HG03064 (cell line): ENCODE results near the gene THAP4.
A peak's percentile ranks its signal among the peaks of the same experiment; 100 is the strongest.

Experiments
- ATAC-seq: cut with Tn5 transposase; IDR thresholded peaks from one replicate; pipeline ENCODE4 v1.9.1; 2021; ENCODE audit warnings: low read depth; ENCODE audit not compliant: unreplicated experiment

The THAP4 gene

GRCh38 chr2:241640165-241640795 lies 3.3 kb upstream of the THAP4 start:
- no peak for ATAC-seq

DNA sequence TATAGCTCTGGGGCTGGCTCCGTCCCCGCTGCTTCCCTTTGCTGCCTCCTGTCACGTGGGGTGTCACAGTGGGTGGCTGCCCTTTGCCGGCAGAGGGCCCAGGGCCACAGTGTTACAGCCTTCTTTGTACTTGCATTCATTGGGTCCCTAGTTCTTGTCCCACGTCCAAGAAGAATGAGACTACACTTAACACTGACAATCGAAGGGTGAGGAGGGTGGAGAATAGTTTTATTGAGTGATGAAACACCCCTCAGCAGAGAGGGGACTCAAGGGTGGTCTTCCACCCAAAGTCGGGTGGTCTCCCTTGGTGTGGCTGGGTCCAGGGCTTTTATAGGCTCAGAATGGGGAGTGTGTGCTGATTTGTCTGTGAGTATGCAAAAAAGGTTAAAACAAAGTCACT lies 2.4 kb upstream of the THAP4 start:
- no peak for ATAC-seq

- no peak for ATAC-seq
Observed at GRCh38 chr2:241638940-241639339, 2.0 kb upstream of the THAP4 start.

GRCh38 chr2:241637795-241638660 lies 1.1 kb upstream of the THAP4 start:
- peak; percentile 22 for ATAC-seq

DNA sequence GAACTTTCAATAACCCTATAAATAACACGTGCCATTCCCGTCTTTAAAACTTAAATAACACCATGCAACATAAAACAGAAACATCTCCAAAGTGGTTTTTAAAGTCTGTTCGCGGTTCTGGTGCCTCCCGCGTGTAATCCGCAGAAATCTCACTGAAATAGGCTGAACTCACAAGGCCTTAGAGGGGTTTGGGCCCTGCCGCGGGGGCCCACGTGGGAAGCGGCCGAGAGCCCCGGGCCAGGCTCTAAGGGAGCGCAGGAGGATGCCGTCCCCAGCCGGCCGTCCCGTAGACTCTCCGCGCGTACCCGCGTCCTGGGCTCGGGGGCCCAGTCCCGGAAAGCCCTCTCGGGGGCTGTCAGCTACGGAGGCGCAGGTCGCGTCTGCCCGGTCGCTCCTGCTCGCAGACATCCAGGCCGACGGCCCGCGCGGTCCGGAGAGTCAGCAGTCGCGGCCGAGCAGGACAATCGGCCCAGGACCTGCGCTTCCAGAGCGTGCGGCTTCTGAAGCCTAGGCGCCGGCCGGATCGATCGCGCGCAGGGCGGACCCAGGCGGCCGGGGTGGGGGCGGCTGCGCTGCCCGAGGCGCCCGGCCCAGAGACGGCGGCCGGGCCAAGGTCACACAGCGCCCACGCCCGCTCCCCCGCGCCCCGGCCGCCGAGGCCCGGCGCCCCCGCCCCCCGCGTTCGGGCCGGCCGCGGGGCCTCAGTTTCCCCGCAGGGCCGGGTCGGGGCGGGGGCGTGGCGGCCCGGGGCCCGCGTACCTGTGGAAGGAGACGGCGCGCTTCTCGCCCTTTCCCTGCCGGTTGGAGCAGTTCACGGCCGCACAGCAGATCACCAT lies 558 bp downstream of the THAP4 start:
- peak; percentile 34 for ATAC-seq

GRCh38 chr2:241635756-241636155 lies 1.2 kb downstream of the THAP4 start:
- no peak for ATAC-seq

DNA sequence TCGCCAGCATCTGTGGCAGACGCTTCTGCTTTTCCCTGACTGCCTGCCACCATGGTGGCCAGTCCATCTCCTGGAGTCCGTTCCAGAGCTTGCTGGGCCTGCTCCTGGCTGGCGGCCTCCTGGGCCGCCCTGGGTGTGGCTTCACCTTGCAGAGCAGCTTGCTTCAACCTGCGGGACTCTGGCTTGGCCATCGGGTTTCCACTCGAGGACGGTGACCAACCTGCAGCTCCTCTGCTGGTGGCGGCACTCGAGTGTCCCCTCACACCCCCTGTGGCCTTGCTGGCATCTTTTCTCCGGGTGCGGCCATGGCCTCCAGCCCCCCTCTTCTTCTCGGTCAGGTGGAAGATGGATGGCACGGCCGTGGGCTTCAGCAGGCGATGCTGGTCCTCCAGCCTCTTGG lies 3.4 kb downstream of the THAP4 start:
- no peak for ATAC-seq

DNA sequence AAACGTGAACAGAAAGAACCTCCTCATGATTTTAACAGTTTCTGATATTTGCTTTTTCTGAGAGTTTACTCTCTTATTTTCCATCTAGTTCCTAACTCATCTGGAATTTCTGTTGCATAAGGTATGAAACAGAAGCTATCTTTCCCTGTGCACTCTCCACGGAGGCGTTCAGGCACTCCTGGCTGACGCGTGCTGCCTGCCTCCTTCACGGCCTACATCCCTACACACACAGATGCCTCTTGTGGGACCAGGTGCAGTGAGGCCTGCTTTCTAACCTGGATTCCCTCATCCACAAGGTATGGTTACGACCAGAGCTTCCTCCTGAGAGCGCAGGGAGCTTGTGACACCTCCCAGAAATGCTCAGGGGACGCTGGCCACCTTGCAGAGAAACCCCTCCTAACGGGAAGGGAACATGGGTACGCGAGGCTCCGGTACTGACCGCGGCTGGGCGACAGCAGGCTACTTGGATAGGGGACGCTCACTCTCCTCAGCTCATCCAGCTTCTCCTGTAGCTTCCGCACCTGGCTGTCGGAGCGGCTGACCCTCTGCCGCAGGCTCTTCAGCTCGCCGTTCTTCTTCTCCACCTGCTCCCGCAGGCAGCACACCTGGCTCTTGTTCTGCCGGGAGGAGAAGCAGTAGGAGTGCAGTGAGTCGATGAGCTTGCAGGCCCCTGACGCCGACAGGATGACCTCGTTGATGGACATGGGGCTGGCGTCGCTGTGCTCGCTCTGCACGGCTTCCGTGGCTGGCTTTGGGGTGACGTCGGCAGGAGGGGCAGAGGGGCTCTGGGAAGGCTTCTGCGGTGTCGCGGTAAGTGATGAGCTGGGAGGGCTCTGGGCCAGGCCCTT lies 4.3 kb downstream of the THAP4 start:
- no peak for ATAC-seq

GRCh38 chr2:241629762-241630435 lies 7.1 kb downstream of the THAP4 start:
- no peak for ATAC-seq

DNA sequence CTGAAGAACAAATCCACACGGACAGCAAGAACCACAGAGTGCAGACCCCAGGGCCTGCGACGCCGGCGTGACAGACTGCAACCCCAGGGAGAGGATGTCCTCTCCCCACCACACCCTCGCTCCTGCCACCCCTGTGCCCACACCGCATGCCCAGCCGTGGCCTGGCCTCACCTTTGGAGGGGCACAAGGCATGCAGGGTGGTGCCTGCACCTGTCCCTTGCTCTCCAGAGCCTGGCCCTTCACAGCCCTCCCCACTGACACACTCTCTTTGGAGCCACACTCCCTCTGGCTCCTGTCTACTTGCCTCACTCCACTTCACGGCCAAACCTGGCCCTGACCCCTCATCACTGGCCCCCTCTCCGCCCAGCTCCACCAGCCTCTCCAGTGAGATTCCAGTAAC lies 9.3 kb downstream of the THAP4 start:
- no peak for ATAC-seq

- ATAC-seq = no peak
Observed at GRCh38 chr2:241620419-241620769, 16.6 kb downstream of the THAP4 start.

- ATAC-seq = no peak
Observed at GRCh38 chr2:241619597-241620418, 17.1 kb downstream of the THAP4 start.

DNA sequence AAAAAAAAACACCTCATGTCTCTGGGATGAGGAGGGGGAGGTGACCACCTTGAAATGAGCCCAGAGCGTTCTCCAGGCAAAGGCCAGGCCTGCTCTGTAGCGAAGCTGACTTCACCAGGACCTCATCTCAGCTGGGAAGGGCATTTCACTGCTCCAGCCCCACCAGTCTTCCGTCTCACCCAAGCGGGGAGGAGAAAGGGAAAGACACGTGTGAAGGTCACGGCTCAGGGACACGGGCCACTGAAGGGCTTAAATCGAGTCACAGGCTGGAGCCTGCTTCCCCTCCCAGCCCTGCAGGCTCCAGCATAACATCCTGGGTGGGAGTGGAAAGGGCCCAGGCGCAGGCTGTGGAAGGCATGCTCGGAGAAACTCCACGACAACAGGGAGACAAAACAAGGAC lies 18.1 kb downstream of the THAP4 start:
- no peak for ATAC-seq

GRCh38 chr2:241618296-241618805 lies 18.6 kb downstream of the THAP4 start:
- no peak for ATAC-seq

DNA sequence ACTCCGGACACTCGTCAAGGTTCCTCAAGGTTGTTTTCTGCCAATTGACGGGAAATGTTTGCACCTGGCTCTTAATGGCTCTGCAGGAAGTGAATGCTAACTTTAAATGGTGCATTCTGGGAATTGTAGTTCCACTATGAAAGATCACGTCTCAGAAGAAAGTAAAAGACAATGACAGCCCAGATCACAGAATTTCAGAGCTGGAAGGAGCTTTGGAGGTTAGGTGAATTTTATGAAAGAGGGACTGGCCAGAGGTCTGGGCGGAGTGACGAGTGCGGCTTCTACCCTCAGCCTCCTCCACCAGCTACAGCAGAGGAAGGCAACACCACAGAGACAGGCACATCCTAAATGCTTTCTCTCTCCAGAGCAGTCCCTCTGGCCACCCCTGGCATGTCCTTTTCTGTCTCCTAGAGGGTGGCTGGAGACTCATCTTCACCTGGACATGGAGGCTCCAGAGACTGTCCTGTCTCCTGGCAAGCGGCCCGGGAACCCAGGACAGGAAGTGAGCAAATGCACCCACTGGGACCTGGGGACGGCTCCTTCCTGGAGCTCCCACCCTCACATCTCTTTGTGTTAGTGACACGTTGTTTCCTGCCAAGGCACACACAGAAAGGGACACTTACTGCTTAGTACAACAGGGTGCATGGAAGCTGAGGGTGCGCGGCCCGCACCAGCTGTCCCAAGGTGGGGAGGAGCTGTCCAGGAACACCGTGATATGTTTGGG lies 19.4 kb downstream of the THAP4 start:
- no peak for ATAC-seq

- ATAC-seq = no peak
Observed at GRCh38 chr2:241616168-241617125, 20.5 kb downstream of the THAP4 start.

- no peak for ATAC-seq
Observed at GRCh38 chr2:241615522-241616052, 21.4 kb downstream of the THAP4 start.
